H9 (cell line): ENCODE results near the gene AMT. TPM values are rescaled to one million over a fixed set of nuclear protein-coding genes. Genes with fewer than 3 reads are reported as not detected.
A peak's percentile ranks its signal among the peaks of the same experiment; 100 is the strongest.

ENCODE experiments used
- DNase-seq: peaks from one replicate; pipeline ENCODE4 v3.0.0-alpha.2; 2017
- H2AFZ ChIP-seq: one replicate; pipeline ENCODE4 v1.6.1; 2013; ENCODE audit warnings: mild to moderate bottlenecking, low read length, control low read depth, moderate library complexity
- H2AK5ac ChIP-seq: 2 replicates; pipeline ENCODE4 v1.6.1; 2013; ENCODE audit warnings: low read length, control low read depth, mixed read lengths; ENCODE audit not compliant: insufficient read length
- H2BK120ac ChIP-seq: one replicate; pipeline ENCODE4 v1.6.1; 2013; ENCODE audit warnings: low read depth, mild to moderate bottlenecking, low read length, control low read depth, inconsistent platforms; ENCODE audit not compliant: poor library complexity, severe bottlenecking
- H2BK12ac ChIP-seq: 2 replicates; pipeline ENCODE4 v1.6.1; 2013; ENCODE audit warnings: low read length, control low read depth, mixed read lengths, low read depth; ENCODE audit not compliant: insufficient read length
- H2BK15ac ChIP-seq: 2 replicates; pipeline ENCODE4 v1.6.1; 2013; ENCODE audit warnings: low read depth, low read length, control low read depth
- H2BK20ac ChIP-seq: one replicate; pipeline ENCODE4 v1.6.1; 2013; ENCODE audit warnings: low read depth, mild to moderate bottlenecking, low read length, control low read depth, inconsistent platforms; ENCODE audit not compliant: poor library complexity, severe bottlenecking
- H2BK5ac ChIP-seq: 2 replicates; pipeline ENCODE4 v1.6.1; 2013; ENCODE audit warnings: low read length, control low read depth, mixed read lengths; ENCODE audit not compliant: insufficient read length
- H3K14ac ChIP-seq: 2 replicates; pipeline ENCODE4 v1.6.1; 2013; ENCODE audit warnings: low read length, control low read depth; ENCODE audit not compliant: insufficient read depth
- H3K18ac ChIP-seq: 2 replicates; pipeline ENCODE4 v1.6.1; 2013; ENCODE audit warnings: low read depth, mild to moderate bottlenecking, mixed read lengths, low read length, control low read depth; ENCODE audit not compliant: insufficient read length
- H3K23ac ChIP-seq: 2 replicates; pipeline ENCODE4 v1.6.1; 2013; ENCODE audit warnings: low read length, control low read depth, mixed read lengths, low read depth; ENCODE audit not compliant: insufficient read length
- H3K23me2 ChIP-seq: 2 replicates; pipeline ENCODE4 v1.6.1; 2013; ENCODE audit warnings: low read depth, mild to moderate bottlenecking, mixed read lengths, low read length, control low read depth; ENCODE audit not compliant: insufficient read length, poor library complexity, severe bottlenecking
- H3K27ac ChIP-seq: 2 replicates; pipeline ENCODE4 v1.5.1; 2013; ENCODE audit warnings: low read length, control low read depth, mixed read lengths, low read depth; ENCODE audit not compliant: insufficient read length
- H3K27me3 ChIP-seq: 2 replicates; pipeline ENCODE4 v1.6.1; 2013; ENCODE audit warnings: low read length, control low read depth, inconsistent platforms; ENCODE audit not compliant: insufficient read depth
- H3K4ac ChIP-seq: 2 replicates; pipeline ENCODE4 v1.6.1; 2013; ENCODE audit warnings: low read depth, mild to moderate bottlenecking, control low read depth, inconsistent platforms, low read length, moderate library complexity
- H3K4me1 ChIP-seq: 2 replicates; pipeline ENCODE4 v1.6.1; 2013; ENCODE audit warnings: low read length, control low read depth, inconsistent platforms; ENCODE audit not compliant: insufficient read depth
- H3K4me2 ChIP-seq: 2 replicates; pipeline ENCODE4 v1.6.1; 2013; ENCODE audit warnings: low read length, control low read depth, mixed read lengths; ENCODE audit not compliant: insufficient read length, insufficient read depth
- H3K56ac ChIP-seq: 2 replicates; pipeline ENCODE4 v1.6.1; 2013; ENCODE audit warnings: low read depth, mild to moderate bottlenecking, mixed read lengths, low read length, control low read depth; ENCODE audit not compliant: insufficient read length
- H3K79me1 ChIP-seq: 2 replicates; pipeline ENCODE4 v1.6.1; 2013; ENCODE audit warnings: low read depth, mild to moderate bottlenecking, moderate library complexity, low read length, control low read depth, inconsistent platforms; ENCODE audit not compliant: insufficient read depth, poor library complexity, severe bottlenecking
- H3K79me2 ChIP-seq: 2 replicates; pipeline ENCODE4 v1.6.1; 2013; ENCODE audit warnings: low read length, control low read depth, inconsistent platforms; ENCODE audit not compliant: insufficient read depth
- H3K9ac ChIP-seq: 2 replicates; pipeline ENCODE4 v1.6.1; 2013; ENCODE audit warnings: low read length, control low read depth, mixed read lengths; ENCODE audit not compliant: insufficient read length; ENCODE audit errors: extremely low read depth
- H3K9me3 ChIP-seq: one replicate; pipeline ENCODE4 v1.6.1; 2013; ENCODE audit warnings: low read depth, low read length, inconsistent platforms; ENCODE audit not compliant: control insufficient read depth
- H3T11ph ChIP-seq: one replicate; pipeline ENCODE4 v1.6.1; 2013; ENCODE audit warnings: mild to moderate bottlenecking, low read length, control low read depth, inconsistent platforms
- H4K20me1 ChIP-seq: one replicate; pipeline ENCODE4 v1.6.1; 2013; ENCODE audit not compliant: control insufficient read depth, insufficient read length, insufficient read depth
- H4K5ac ChIP-seq: 2 replicates; pipeline ENCODE4 v1.6.1; 2013; ENCODE audit warnings: low read depth, mild to moderate bottlenecking, mixed read lengths, low read length, control low read depth; ENCODE audit not compliant: insufficient read length
- H4K8ac ChIP-seq: replicated peaks from 2 replicates; pipeline ENCODE4 v1.6.1; 2013; ENCODE audit warnings: low read length, control low read depth, mixed read lengths, low read depth; ENCODE audit not compliant: insufficient read length
- H4K91ac ChIP-seq: 2 replicates; pipeline ENCODE4 v1.6.1; 2013; ENCODE audit warnings: low read depth, mild to moderate bottlenecking, moderate library complexity, mixed read lengths, low read length, control low read depth; ENCODE audit not compliant: insufficient read length
- H3K27ac Mint-ChIP-seq, 3 experiments: 2 replicates in 2 of 3; 3 replicates in 1 of 3; pipeline ENCODE4 v1.8.0; 2020 to 2021; ENCODE audit warnings: mixed read lengths in 3 of 3, mild to moderate bottlenecking in 1 of 3, moderate library complexity in 1 of 3
- H3K27me3 Mint-ChIP-seq: 2 replicates; pipeline ENCODE4 v1.8.0; 2021; ENCODE audit warnings: low read depth, mild to moderate bottlenecking, moderate library complexity, mixed read lengths
- H3K36me3 Mint-ChIP-seq, 3 experiments: 2 replicates in 2 of 3; 3 replicates in 1 of 3; pipeline ENCODE4 v1.8.0; 2020 to 2021; ENCODE audit warnings: low read depth in 3 of 3, mixed read lengths in 3 of 3; ENCODE audit not compliant: insufficient read depth in 1 of 3
- H3K4me1 Mint-ChIP-seq, 2 experiments: 2 replicates each; pipeline ENCODE4 v1.8.0; 2020; ENCODE audit warnings: mixed read lengths in 2 of 2
- H3K4me3 Mint-ChIP-seq, 2 experiments: 2 replicates in 1 of 2; 3 replicates in 1 of 2; pipeline ENCODE4 v1.8.0; 2020 to 2021; ENCODE audit warnings: mild to moderate bottlenecking in 2 of 2, mixed read lengths in 2 of 2, moderate library complexity in 1 of 2
- H3K9me3 Mint-ChIP-seq, 2 experiments: 2 replicates in 1 of 2; 3 replicates in 1 of 2; pipeline ENCODE4 v1.8.0; 2020; ENCODE audit warnings: mild to moderate bottlenecking in 2 of 2, mixed read lengths in 2 of 2, moderate library complexity in 1 of 2
- WGBS: extraction: QIAGEN DNeasy Blood & Tissue Kit; methylation state at CpG from one replicate; pipeline ENCODE4 v1.1.7; 2013; ENCODE audit warnings: missing lambda C conversion rate, low lambda C conversion rate, mixed read lengths; ENCODE audit not compliant: insufficient read length; ENCODE audit errors: extremely low coverage; 5-methylcytosine and 5-hydroxymethylcytosine counted together
- total RNA-seq: library from RNA; stranded (reverse); gene quantifications from 2 replicates; pipeline ENCODE4 v1.2.1, GENCODE V29; 2021
- TF ChIP-seq, protein P1 (sequence below): fragments of 200-600 bp; sonication (generic); conservative IDR thresholded peaks from 3 replicates; pipeline ENCODE4 v1.8.0; 2021; ENCODE audit warnings: antibody characterized with exemption, mild to moderate bottlenecking

The AMT gene
- total RNA-seq, 1 experiment from 2014 or later: 41.2 TPM

DNA sequence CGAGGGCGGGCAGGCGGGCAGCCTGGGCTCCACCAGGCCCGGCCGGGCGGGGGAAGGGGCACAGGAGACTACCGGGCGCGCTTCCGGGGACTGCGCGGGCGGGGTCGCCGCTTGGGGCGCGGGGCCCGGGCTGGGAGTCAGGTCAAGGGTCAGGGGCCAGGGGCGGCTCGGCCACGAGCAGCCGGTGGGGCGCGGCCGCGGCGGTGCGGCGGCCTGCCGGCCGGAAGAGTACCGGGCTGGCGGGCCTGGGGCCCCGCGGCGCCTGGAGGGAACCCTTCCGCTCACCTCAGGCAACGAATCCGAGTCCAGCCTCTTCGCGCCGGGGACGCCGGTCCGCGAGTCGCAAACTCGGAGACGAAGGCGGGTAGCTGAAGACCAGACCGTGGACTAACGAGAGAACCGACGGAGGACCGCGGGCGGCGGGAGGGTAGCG lies 10.7 kb downstream of the AMT start:
- Histone ChIP-seq H2BK120ac (no peak overlapping the region), H3K9me3 (no peaks in the 10 kb centered on the region), H3K27me3 (no peaks in the 10 kb centered on the region), H3K4me2 (peak overlapping the region; percentile 84), H3K9ac (peak overlapping the region; percentile 95), H2BK5ac (no peak overlapping the region), H2BK20ac (no peak overlapping the region), H3K4me1 (no peaks in the 10 kb centered on the region), H3K56ac (no peak overlapping the region), H3K14ac (peak overlapping the region; percentile 98), H4K8ac (no peak overlapping the region), H2AK5ac (no peak overlapping the region), H4K5ac (no peak overlapping the region), H3K23ac (no peak overlapping the region), H3T11ph (no peak overlapping the region), H3K23me2 (peaks cover 4% of the 10 kb centered on the region), H3K27ac (no peak overlapping the region), H3K18ac (peak overlapping the region; percentile 94), H3K79me1 (no peaks in the 10 kb centered on the region), H2BK15ac (no peak overlapping the region), H3K79me2 (peaks cover 42% of the 10 kb centered on the region), H2AFZ (no peak overlapping the region), H4K91ac (no peak overlapping the region), H2BK12ac (no peak overlapping the region), H4K20me1 (no peaks in the 10 kb centered on the region), H3K4ac (no peak overlapping the region)
- TF ChIP-seq, protein P1, sequence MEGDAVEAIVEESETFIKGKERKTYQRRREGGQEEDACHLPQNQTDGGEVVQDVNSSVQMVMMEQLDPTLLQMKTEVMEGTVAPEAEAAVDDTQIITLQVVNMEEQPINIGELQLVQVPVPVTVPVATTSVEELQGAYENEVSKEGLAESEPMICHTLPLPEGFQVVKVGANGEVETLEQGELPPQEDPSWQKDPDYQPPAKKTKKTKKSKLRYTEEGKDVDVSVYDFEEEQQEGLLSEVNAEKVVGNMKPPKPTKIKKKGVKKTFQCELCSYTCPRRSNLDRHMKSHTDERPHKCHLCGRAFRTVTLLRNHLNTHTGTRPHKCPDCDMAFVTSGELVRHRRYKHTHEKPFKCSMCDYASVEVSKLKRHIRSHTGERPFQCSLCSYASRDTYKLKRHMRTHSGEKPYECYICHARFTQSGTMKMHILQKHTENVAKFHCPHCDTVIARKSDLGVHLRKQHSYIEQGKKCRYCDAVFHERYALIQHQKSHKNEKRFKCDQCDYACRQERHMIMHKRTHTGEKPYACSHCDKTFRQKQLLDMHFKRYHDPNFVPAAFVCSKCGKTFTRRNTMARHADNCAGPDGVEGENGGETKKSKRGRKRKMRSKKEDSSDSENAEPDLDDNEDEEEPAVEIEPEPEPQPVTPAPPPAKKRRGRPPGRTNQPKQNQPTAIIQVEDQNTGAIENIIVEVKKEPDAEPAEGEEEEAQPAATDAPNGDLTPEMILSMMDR: no peak
- Mint-ChIP-seq H3K9me3 (no peaks in the 10 kb centered on the region; a peak in 1 of 5 replicates), H3K27me3 (no peaks in the 10 kb centered on the region), H3K36me3 (peaks cover 4 to 19% (median 13%) of the 10 kb centered on the region in 3 experiments; a peak in 5 of 7 replicates), H3K27ac (peak overlapping the region; percentile 76 to 89 (median 88); a peak in 4 of 7 replicates), H3K4me3 (peak overlapping the region; percentile 93 to 94), H3K4me1 (peaks cover 23 to 31% of the 10 kb centered on the region in 2 experiments)
- WGBS: no CpG with 5 or more reads among the region's 59 CpGs
- DNase-seq: no peak
